Ascending aorta (tissue), 2 donors: ENCODE measurements around the gene MYLK4. TPM values are rescaled to one million over a fixed set of nuclear protein-coding genes. Genes with fewer than 3 reads are reported as not detected.

Source experiments
- DNase-seq, 2 donors: peaks; one replicate each; pipeline ENCODE4 v3.0.0-alpha.2; 2019; ENCODE audit warnings: low spot score in 2 of 2
- H3K27ac ChIP-seq, 2 donors: fragments of 200-600 bp; sonication (generic); one replicate each; pipeline ENCODE4 v1.5.1; 2016 to 2017; ENCODE audit warnings: mild to moderate bottlenecking in 1 of 2
- H3K27me3 ChIP-seq: fragments of 200-600 bp; sonication (generic); one replicate; pipeline ENCODE4 v1.5.1; 2017
- H3K36me3 ChIP-seq, 2 donors: fragments of 200-600 bp; sonication (generic); one replicate each; pipeline ENCODE4 v1.5.1; 2016
- H3K4me1 ChIP-seq, 2 donors: fragments of 200-600 bp; sonication (generic); one replicate each; pipeline ENCODE4 v1.5.1; 2016 to 2017; ENCODE audit warnings: mild to moderate bottlenecking in 1 of 2
- H3K4me3 ChIP-seq, 2 donors: fragments of 200-600 bp; sonication (generic); one replicate each; pipeline ENCODE4 v1.5.1; 2016 to 2017; ENCODE audit warnings: mild to moderate bottlenecking in 1 of 2
- H3K9me3 ChIP-seq, 2 donors: fragments of 200-600 bp; sonication (generic); one replicate each; pipeline ENCODE4 v1.5.1; 2016
- CTCF ChIP-seq, 3 experiments: fragments of 200-600 bp in 2 of 3; fragments of 450-650 bp in 1 of 3; sonication (generic) in 2 of 3; IDR thresholded peaks; one replicate each; pipeline ENCODE4 v1.5.1; 2016 to 2019; ENCODE audit warnings: antibody characterized with exemption in 3 of 3, mild to moderate bottlenecking in 1 of 3, moderate library complexity in 1 of 3
- intact Hi-C: fragments of 100-400 bp; cut with DNase I; formaldehyde crosslinking; loops from one replicate; pipeline ENCODE4 v1.15.1; 2023
- total RNA-seq: library from RNA; depleted of rRNA; stranded (reverse); fragments of >200 nt; gene quantifications from one replicate; pipeline ENCODE4 v1.1.0, GENCODE V29; 2016

MYLK4 gene
- total RNA-seq, 1 donor from 2014 or later: not detected

DNA sequence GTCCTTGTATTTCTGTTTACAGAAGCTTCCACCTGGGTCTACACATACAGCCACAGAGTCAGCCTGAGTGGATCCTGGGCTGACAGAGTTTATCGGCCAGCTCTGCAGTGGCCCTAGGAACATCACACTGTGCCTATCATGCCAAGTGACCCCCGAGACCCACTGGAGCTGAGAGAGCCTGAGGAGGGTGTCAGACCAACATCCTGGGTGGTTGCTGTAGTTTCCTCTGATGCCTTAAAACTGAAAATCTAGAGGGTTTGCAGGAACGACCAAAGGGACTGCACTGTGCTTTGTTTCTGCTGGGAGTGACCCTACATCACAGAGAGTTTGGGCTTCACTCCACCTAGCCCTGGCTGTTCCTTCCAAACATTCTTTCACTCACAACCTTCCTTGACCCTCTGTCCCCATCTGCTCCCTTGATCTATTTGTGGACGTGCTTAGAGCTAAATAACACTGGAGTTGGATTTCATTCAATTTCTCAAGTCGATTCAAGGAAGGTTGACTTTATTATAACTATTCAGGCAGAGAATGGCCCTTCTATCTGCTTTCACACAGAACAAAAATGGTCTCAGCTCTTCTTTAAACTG, 18.1 kb downstream of the MYLK4 start:
- no peak for TF ChIP-seq CTCF (IDR thresholded peaks at IDR 0.05)
- Histone ChIP-seq H3K4me1 (peaks cover 0 to 14% of the 10 kb centered on the region in 2 donors), H3K36me3 (no peaks in the 10 kb centered on the region), H3K4me3 (no peak overlapping the region), H3K9me3 (no peaks in the 10 kb centered on the region), H3K27ac (no peak overlapping the region), H3K27me3 (no peaks in the 10 kb centered on the region)
- intact Hi-C loops: no loop called here
- no peak for DNase-seq

DNA sequence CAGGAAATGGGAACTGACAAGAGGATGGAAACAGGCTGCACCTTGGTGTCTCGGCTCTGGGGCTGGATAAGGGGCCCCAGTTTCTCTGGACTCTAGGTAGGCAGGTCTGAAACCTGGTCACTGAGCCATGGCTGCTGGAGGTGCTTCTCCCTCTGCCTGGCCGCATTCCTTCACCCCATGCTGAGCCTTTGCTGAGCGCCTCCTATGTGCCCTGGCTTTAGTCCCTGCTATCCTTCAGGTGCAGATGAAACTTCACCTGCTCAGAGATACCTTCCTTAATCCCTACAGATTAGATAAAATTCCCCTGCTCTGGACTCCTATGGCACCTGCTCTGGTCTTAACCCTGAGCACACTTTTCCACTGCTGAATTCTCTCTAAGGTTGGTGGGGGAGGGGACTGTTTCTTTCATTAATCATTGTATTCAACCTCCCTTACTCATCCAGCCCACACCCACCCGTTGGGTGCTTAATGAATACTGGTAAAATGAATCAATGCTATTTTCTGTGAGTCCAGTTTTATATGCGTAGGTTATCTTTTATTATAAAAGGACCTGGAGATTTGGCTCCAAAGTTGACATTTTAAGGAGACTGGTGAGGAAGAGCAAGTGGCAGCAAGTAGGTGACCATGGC, 19.3 kb downstream of the MYLK4 start:
- peaks cover 0 to 14% of the 10 kb centered on the region in 2 donors for H3K4me1 ChIP-seq

DNA sequence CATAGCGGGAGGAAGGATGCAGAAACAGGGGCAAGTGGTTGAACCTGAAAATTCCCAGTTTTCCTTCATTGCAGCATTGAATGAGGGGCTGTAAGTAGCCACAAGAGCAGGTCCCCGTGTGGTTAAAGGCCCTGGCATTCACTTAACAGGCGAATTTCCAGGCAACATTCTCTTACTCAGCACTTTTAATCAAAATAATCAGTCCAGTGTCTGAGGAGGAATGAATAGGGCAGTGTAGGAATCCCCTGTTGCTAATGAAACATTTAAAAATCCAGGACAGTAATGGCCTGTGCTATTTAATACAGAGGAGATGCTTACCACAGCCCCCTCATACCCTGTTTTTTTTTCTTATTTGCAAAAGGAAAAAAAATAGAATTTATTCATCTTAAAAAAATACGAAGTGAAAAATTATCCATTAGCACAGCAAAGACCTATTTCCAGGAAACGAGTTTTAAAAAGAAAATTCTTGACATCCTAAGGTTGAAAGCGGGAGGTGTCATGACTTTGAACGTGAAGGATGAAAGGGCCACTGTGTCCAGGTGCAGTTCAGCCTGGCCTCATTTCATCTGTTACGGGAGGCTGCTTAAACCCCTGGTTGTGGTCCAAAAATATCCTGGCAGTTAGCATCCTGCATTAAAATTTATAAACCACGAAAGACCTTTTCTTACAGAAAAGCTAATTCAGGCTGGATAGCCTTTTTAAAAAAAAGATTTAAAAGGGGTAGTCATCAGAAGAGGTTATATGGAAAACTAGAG, 20.2 kb downstream of the MYLK4 start:
- no peak for TF ChIP-seq CTCF (IDR thresholded peaks at IDR 0.05)
- intact Hi-C loops: no loop called here
- H3K27me3 ChIP-seq: no peaks in the 10 kb centered on the region
- no peak for DNase-seq
- H3K27ac ChIP-seq: no peak overlapping the region
- H3K4me1 ChIP-seq: peaks cover 0 to 14% of the 10 kb centered on the region in 2 donors
- H3K4me3 ChIP-seq: no peak overlapping the region
- H3K9me3 ChIP-seq: no peaks in the 10 kb centered on the region
- H3K36me3 ChIP-seq: no peaks in the 10 kb centered on the region

More for the DNA sequence above, 19.3 kb downstream of the MYLK4 start:
- no peak for DNase-seq
- intact Hi-C loops: no loop called here
- no peaks in the 10 kb centered on the region for H3K36me3 ChIP-seq
- no peak overlapping the region for H3K4me3 ChIP-seq
- no peak overlapping the region for H3K27ac ChIP-seq
- TF ChIP-seq CTCF (IDR thresholded peaks at IDR 0.05): no peak
- no peaks in the 10 kb centered on the region for H3K9me3 ChIP-seq
- no peaks in the 10 kb centered on the region for H3K27me3 ChIP-seq

DNA sequence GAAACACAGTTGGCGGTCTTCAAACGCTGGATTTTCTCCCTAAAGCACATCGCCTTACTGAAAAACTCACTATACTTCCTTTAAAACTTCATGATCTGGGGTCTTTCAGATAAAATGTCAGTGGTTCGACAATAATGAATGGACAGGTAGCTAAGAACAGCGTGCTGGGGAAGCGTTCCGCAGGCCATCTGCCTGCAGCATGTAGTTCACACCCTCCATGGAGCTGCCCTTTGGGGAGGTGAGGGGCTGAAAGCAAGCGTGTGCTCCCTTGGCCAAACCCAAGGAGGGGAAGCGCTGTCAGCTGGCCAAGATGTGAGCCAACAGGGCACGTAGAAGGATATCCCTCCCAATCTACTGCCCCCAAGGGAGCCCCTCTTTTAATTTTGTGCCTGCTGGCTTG, 20.8 kb downstream of the MYLK4 start:
- TF ChIP-seq CTCF (IDR thresholded peaks at IDR 0.05): no peak
- Histone ChIP-seq H3K4me1 (peaks cover 0 to 14% of the 10 kb centered on the region in 2 donors), H3K27ac (no peak overlapping the region), H3K36me3 (no peaks in the 10 kb centered on the region), H3K27me3 (no peaks in the 10 kb centered on the region), H3K9me3 (no peaks in the 10 kb centered on the region), H3K4me3 (no peak overlapping the region)
- intact Hi-C loops: no loop called here
- DNase-seq: no peak

DNA sequence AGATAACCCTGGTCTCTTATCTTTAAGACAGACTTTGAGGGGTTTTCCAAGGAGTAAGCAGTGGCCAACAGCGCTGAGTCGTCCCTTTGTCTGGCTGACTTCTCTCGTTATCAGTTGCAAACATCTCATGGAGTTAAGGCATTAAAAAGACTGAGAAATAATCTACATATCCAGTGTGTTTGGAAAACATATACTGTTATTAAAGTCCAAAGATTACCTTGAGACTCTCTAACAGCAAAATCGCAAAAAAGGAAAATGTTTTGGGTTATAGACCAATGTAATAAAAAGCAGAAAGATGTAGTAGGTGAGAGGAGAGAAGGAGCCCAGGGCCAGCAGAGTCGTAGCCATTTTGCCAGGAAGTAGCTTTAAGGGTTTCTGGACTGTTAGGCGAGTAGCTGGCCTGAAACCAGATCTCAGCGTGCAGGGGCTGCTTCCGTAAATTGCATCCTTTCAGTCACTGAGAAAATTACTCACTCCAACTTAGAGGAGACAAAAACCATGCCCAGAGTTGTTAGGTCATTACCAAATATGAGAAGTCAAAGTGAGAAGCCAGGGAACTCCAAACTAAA, 24.6 kb downstream of the MYLK4 start:
- no peaks in the 10 kb centered on the region for H3K27me3 ChIP-seq
- TF ChIP-seq CTCF (IDR thresholded peaks at IDR 0.05): no peak
- intact Hi-C loops: no loop called here
- H3K4me3 ChIP-seq: no peak overlapping the region
- no peak for DNase-seq
- H3K4me1 ChIP-seq: no peaks in the 10 kb centered on the region
- no peaks in the 10 kb centered on the region for H3K9me3 ChIP-seq
- no peak overlapping the region for H3K27ac ChIP-seq
- no peaks in the 10 kb centered on the region for H3K36me3 ChIP-seq
